GM12891 (cell line): ENCODE results near the gene DGCR8.

Experiments used
- DNase-seq: peaks from one replicate; pipeline ENCODE4 v3.0.0; 2011; ENCODE audit warnings: low spot score; ENCODE audit not compliant: insufficient read length
- FAIRE-seq: peaks from 2 replicates; lab custom pipeline; 2011; peaks lifted over from hg19 to GRCh38; lab: Jason Lieb, UNC
- PAX5 ChIP-seq: IDR thresholded peaks from 2 replicates; pipeline ENCODE4 v1.6.1; 2011; ENCODE audit warnings: low read length, moderate library complexity, mild to moderate bottlenecking; ENCODE audit not compliant: insufficient read depth, severe bottlenecking
- POLR2A ChIP-seq: IDR thresholded peaks from 2 replicates; pipeline ENCODE4 v1.6.1; 2011; ENCODE audit warnings: low read depth, low read length, control low read depth
- POLR2AphosphoS5 ChIP-seq: IDR thresholded peaks from 2 replicates; pipeline ENCODE4 v1.6.1; 2011; ENCODE audit warnings: low read depth, low read length, control low read depth
- POU2F2 ChIP-seq: IDR thresholded peaks from 2 replicates; pipeline ENCODE4 v1.6.1; 2011; ENCODE audit warnings: low read depth, mild to moderate bottlenecking, control low read depth, low read length, moderate library complexity
- SPI1 ChIP-seq: IDR thresholded peaks from 2 replicates; pipeline ENCODE4 v1.6.1; 2011; ENCODE audit warnings: low read depth, low read length, control low read depth
- TAF1 ChIP-seq: IDR thresholded peaks from 2 replicates; pipeline ENCODE4 v1.6.1; 2011; ENCODE audit warnings: low read depth, low read length, control low read depth

Gene DGCR8

GRCh38 chr22:20115691-20116375 is 35.8 kb downstream of the DGCR8 start, which contains the start of gene RANBP1:
RANBP1 (plus strand) TSS chr22:20116104; CDS start chr22:20116185, 81 bp downstream.
- DNase-seq (no peak), FAIRE-seq (no peak)
- no peak for TF ChIP-seq SPI1
- TF ChIP-seq PAX5: no peak
- TF ChIP-seq TAF1: no peak
- peak; percentile 28; the same call in 1 of the 2 replicates for TF ChIP-seq POLR2A
- TF ChIP-seq POLR2AphosphoS5: no peak
- no peak for TF ChIP-seq POU2F2

GRCh38 chr22:20116376-20116950 is 36.4 kb downstream of the DGCR8 start:
- TF ChIP-seq POLR2AphosphoS5: 0 out of 2 replicates have a peak, but pooled peaks have one; percentile 34
- TF ChIP-seq PAX5: no peak
- no peak for FAIRE-seq
- DNase-seq: peak; percentile 53

GRCh38 chr22:20116951-20117632 is 37.1 kb downstream of the DGCR8 start, which contains the start of gene TRMT2A:
TRMT2A (minus strand) TSS chr22:20117226; CDS start chr22:20116906, 320 bp downstream.
- TF ChIP-seq POU2F2 (no peak), SPI1 (peak; percentile 66), POLR2AphosphoS5 (no peak), TAF1 (peak; percentile 15; the same call in 1 of the 2 replicates), PAX5 (peak; percentile 62)
- DNase-seq: peak; percentile 99
- FAIRE-seq: peak; percentile 100

- no peak for TF ChIP-seq PAX5
- peak; percentile 52; the same call in 1 of the 2 replicates for TF ChIP-seq TAF1
- TF ChIP-seq POLR2AphosphoS5: peak; percentile 61; the same call in 1 of the 2 replicates
Measured at GRCh38 chr22:20117633-20118299, 37.7 kb downstream of the DGCR8 start.

GRCh38 chr22:20118300-20119020 is 38.4 kb downstream of the DGCR8 start:
- DNase-seq: no peak
- TF ChIP-seq POLR2AphosphoS5 (no peak), SPI1 (no peak), POLR2A (no peak; the same call in 1 of the 2 replicates), PAX5 (no peak), POU2F2 (no peak), TAF1 (no peak)
- no peak for FAIRE-seq

More at GRCh38 chr22:20117633-20118299, 37.7 kb downstream of the DGCR8 start:
- DNase-seq (peak; percentile 59), FAIRE-seq (peak; percentile 57)

- DNase-seq (no peak), FAIRE-seq (no peak)
- TF ChIP-seq SPI1 (no peak), POLR2A (no peak), PAX5 (no peak), POLR2AphosphoS5 (no peak), TAF1 (no peak), POU2F2 (no peak)
Measured at GRCh38 chr22:20121856-20122415, 41.9 kb downstream of the DGCR8 start.

- FAIRE-seq (no peak), DNase-seq (no peak)
- TF ChIP-seq PAX5 (no peak), POLR2AphosphoS5 (0 out of 2 replicates have a peak, but pooled peaks have one; percentile 19), POLR2A (peak; percentile 22)
Measured at GRCh38 chr22:20123366-20124082, 43.5 kb downstream of the DGCR8 start.
